ENCODE data around the gene EPB41L2.

The EPB41L2 gene

DNA sequence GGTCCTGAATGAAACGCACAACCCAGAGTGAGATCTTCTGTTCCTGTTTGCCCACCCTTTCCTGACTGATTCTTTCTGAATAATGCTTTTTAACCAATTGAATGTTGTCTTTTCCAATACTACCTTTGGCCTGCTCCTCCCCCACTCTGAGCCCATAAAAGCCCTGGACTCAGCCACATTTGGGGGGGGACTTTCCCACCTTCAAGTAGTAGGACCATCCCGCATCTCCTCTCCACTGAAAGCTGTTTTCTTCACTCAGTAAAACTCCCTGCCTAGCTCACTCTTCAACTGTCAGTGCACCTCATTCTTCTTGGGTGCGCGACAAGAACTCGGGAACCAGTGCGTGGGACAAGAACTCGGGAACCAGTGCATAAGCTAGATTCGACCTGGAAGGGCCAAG, 77.9 kb downstream of the EPB41L2 start:
- TF ChIP-seq CTCF (IDR thresholded peaks at IDR 0.05; ENCODE audit: borderline replicate concordance, control extremely low read depth, extremely low read depth, insufficient read depth, missing control alignments), result no peak
- in situ Hi-C loops (cut with MboI; ENCODE audit: low sequenced_read_pairs, unreplicated experiment), result no loop called here
- DNase-seq (ENCODE audit: low spot score), result no peak

DNA sequence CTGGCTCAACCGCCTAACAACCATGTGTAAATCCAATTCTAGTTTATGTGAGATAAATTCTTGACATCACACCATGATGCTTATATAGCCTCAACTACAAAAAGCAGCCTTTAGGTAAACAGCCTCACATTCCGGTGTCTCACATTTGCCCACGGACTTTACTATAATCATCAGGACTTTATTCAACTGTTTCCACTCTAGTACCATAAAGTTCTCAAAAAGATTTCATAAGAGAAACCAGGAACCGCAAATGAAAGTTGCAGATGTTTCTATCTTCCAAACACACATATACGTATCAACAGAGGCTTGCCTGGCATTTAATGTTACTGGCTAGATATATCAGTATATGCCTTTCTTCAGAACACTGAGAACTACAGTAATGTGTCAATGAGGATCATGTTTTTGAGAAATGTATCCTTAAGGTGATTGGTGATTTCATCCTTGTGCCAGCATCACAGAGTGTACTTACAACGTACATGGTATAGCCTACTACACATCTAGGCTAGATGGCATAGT, 80.0 kb downstream of the EPB41L2 start:
- no peak for TF ChIP-seq CTCF (IDR thresholded peaks at IDR 0.05; ENCODE audit: borderline replicate concordance, control extremely low read depth, extremely low read depth, insufficient read depth, missing control alignments)
- no peak for DNase-seq (ENCODE audit: low spot score)
- in situ Hi-C loops (cut with MboI; ENCODE audit: low sequenced_read_pairs, unreplicated experiment), result no loop called here

DNA sequence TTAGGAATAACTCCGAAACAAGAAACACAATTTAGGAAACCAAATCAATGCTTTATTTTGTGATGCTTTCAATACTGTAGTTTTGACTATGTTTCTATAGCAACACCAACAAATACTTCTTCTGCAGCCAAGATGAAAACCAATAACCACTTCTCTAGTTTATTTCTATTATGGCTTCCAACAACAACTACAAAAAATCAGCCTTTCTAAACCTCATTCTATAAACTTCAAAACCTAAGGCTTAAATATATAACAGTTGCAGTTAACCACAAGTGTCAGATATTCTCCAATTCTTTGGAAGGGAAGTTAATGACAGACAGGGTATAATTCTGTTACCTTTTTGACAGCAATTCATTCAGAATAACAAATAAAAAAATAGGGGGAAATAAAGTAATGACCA, 80.9 kb downstream of the EPB41L2 start:
- TF ChIP-seq CTCF (IDR thresholded peaks at IDR 0.05; ENCODE audit: borderline replicate concordance, control extremely low read depth, extremely low read depth, insufficient read depth, missing control alignments), result no peak
- in situ Hi-C loops (cut with MboI; ENCODE audit: low sequenced_read_pairs, unreplicated experiment), result no loop called here
- DNase-seq (ENCODE audit: low spot score), result no peak

DNA sequence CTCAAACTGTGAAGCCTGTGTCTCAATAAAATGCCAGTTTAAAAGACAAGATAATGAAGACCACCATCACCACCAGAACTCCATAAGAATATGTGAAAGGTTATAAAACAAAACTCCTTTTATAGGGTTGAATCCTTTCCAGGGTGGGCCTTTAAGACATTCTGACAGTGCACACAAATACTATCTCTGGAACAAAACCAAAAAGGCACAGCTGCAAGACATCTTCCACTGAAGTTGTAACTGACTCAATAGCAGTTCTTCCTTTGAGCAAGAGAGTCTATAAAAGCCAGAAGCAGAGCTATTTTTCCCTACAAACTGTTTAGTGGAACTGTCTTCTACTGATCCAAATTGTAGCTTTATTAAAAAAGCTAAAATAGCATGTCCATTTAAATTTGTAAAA, 81.6 kb downstream of the EPB41L2 start:
- no peak for DNase-seq (ENCODE audit: low spot score)
- no peak for TF ChIP-seq CTCF (IDR thresholded peaks at IDR 0.05; ENCODE audit: borderline replicate concordance, control extremely low read depth, extremely low read depth, insufficient read depth, missing control alignments)
- in situ Hi-C loops (cut with MboI; ENCODE audit: low sequenced_read_pairs, unreplicated experiment), result no loop called here

GRCh38 chr6:130980310-130981032, 82.6 kb downstream of the EPB41L2 start:
- DNase-seq (ENCODE audit: low spot score), result no peak
- TF ChIP-seq CTCF (IDR thresholded peaks at IDR 0.05; ENCODE audit: borderline replicate concordance, control extremely low read depth, extremely low read depth, insufficient read depth, missing control alignments), result no peak
- in situ Hi-C loops (cut with MboI; ENCODE audit: low sequenced_read_pairs, unreplicated experiment), result no loop called here

DNA sequence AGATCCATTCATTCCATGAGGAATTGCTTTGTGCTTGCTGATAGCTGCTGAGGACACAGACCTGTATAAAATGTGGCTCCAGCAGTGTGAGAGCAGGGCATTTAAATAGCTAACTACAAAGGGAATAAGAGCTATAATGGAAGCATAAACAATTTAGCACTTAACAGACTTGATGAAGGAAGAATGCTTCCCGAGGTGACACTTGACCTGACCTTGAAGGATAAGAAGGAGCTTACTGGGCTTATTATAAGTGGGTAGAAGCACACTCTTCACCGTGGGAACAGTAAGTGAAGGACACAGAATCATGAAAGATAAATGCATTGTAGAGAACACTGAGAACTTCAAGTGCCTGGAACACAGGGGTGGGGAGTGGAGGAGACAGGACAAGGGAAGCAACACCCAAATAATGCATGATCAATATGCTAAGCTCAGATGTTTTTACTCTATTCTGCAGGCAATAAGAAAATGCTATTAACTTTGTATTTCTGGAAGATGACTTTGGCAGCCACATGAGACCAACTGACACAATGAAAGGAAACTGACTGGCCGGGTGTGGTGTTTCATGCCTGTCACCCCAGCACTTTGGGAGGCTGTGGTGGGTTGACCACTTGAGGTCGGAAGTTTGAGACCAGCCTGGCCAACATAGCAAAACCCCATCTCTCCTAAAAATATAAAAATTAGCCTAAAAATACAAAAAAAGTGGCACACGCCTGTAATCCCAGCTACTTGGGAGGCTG, 84.2 kb downstream of the EPB41L2 start:
- in situ Hi-C loops (cut with MboI; ENCODE audit: low sequenced_read_pairs, unreplicated experiment), result no loop called here
- DNase-seq (ENCODE audit: low spot score), result no peak
- TF ChIP-seq CTCF (IDR thresholded peaks at IDR 0.05; ENCODE audit: borderline replicate concordance, control extremely low read depth, extremely low read depth, insufficient read depth, missing control alignments), result no peak

Measured in GM13976 (cell line).